Mesangial cell (primary cell): ENCODE measurements around the gene PTGDS. TPM values are rescaled to one million over a fixed set of nuclear protein-coding genes. Genes with fewer than 3 reads are reported as not detected.

Source experiments
- total RNA-seq: library from RNA; depleted of rRNA; stranded (reverse); fragments of >200 nt; gene quantifications from 2 replicates; pipeline ENCODE4 v1.2.3, GENCODE V29; 2015

The PTGDS gene
- total RNA-seq = 4.2 and 463 TPM in 2 replicates

GRCh38 chr9:136977223-136977622 is at the start of gene PTGDS:
Gene PTGDS, plus strand, starts transcription at chr9:136977504. Its CDS starts 75 bp downstream, at chr9:136977579.

GRCh38 chr9:136944519-136945332 is 32.6 kb upstream of the PTGDS start, which contains the start of the genes C8G and FBXW5:
Gene C8G, plus strand, starts transcription at chr9:136945243. Its CDS starts 78 bp downstream, at chr9:136945321.
Gene FBXW5, minus strand, starts transcription at chr9:136944738. Its CDS starts 655 bp downstream, at chr9:136944083.

GRCh38 chr9:136951541-136952320 is 25.6 kb upstream of the PTGDS start, which contains the start of gene LCN12:
Gene LCN12, plus strand, starts transcription at chr9:136952273. Its CDS starts 55 bp downstream, at chr9:136952328.

GRCh38 chr9:136982232-136983051 is 5.1 kb downstream of the PTGDS start, which contains the start of gene LCNL1:
Gene LCNL1, plus strand, starts transcription at chr9:136982993. Its CDS starts 594 bp downstream, at chr9:136983587.

GRCh38 chr9:136991993-136992818 is 14.9 kb downstream of the PTGDS start, which contains the start of gene PAXX:
Gene PAXX, plus strand, starts transcription at chr9:136992422. Its CDS starts 22 bp downstream, at chr9:136992444.

GRCh38 chr9:136996361-136997292 is 19.3 kb downstream of the PTGDS start, which contains the start of gene CLIC3:
Gene CLIC3, minus strand, starts transcription at chr9:136996568. Its CDS starts 25 bp downstream, at chr9:136996543.

GRCh38 chr9:137027369-137028262 is 50.3 kb downstream of the PTGDS start, which contains the start of gene ABCA2:
Gene ABCA2, minus strand, starts transcription at chr9:137028237. Its CDS starts 97 bp downstream, at chr9:137028140.

Other genes with a start within 250 kb of the PTGDS start
- gene LCN10, start 234.6 kb upstream of the PTGDS start, total RNA-seq = not detected in 2 replicates
- not detected in 2 replicates for gene LCN6, start 229.0 kb upstream of the PTGDS start, total RNA-seq
- not detected in 2 replicates for gene LCN8, start 219.3 kb upstream of the PTGDS start, total RNA-seq
- gene LCN15, start 213.0 kb upstream of the PTGDS start, total RNA-seq = not detected in 2 replicates
- gene TMEM141, start 186.2 kb upstream of the PTGDS start, total RNA-seq = 82.4 and 97.8 TPM in 2 replicates
- gene CCDC183, start 181.2 kb upstream of the PTGDS start, total RNA-seq = 0.25 TPM in 1 of 2 replicates, not detected in the other
- gene RABL6, start 169.6 kb upstream of the PTGDS start, total RNA-seq = 117 and 144 TPM in 2 replicates
- gene AJM1, start 135.0 kb upstream of the PTGDS start, total RNA-seq = 0.81 and 1.5 TPM in 2 replicates
- 109 and 152 TPM in 2 replicates for gene PHPT1, start 128.1 kb upstream of the PTGDS start, total RNA-seq
- 1.8 and 3.2 TPM in 2 replicates for gene MAMDC4, start 125.2 kb upstream of the PTGDS start, total RNA-seq
- 325 and 364 TPM in 2 replicates for gene EDF1, start 111.2 kb upstream of the PTGDS start, total RNA-seq
- gene TRAF2, start 91.0 kb upstream of the PTGDS start, total RNA-seq = 10.9 and 22.7 TPM in 2 replicates
- 150 and 168 TPM in 2 replicates for gene FBXW5, start 32.8 kb upstream of the PTGDS start, total RNA-seq
- gene C8G, start 32.3 kb upstream of the PTGDS start, total RNA-seq = not detected in 2 replicates
- 1.6 TPM in 1 of 2 replicates, not detected in the other for gene LCN12, start 25.2 kb upstream of the PTGDS start, total RNA-seq
- gene LCNL1, start 5.5 kb downstream of the PTGDS start, total RNA-seq = 2.5 TPM in 1 of 2 replicates, not detected in the other
- gene PAXX, start 14.9 kb downstream of the PTGDS start, total RNA-seq = 49.2 and 65.2 TPM in 2 replicates
- gene CLIC3, start 19.1 kb downstream of the PTGDS start, total RNA-seq = 16.5 and 47.4 TPM in 2 replicates
- 7.7 and 44.4 TPM in 2 replicates for gene ABCA2, start 50.7 kb downstream of the PTGDS start, total RNA-seq
- not detected in 2 replicates for gene FUT7, start 54.6 kb downstream of the PTGDS start, total RNA-seq
- gene NPDC1, start 68.7 kb downstream of the PTGDS start, total RNA-seq = 44.0 and 65.8 TPM in 2 replicates
- gene ENTPD2, start 76.6 kb downstream of the PTGDS start, total RNA-seq = not detected in 2 replicates
- gene SAPCD2, start 93.1 kb downstream of the PTGDS start, total RNA-seq = 3.5 and 52.6 TPM in 2 replicates
- gene UAP1L1, start 100.0 kb downstream of the PTGDS start, total RNA-seq = 6.4 and 13.4 TPM in 2 replicates
- 72.8 and 125 TPM in 2 replicates for gene MAN1B1, start 109.5 kb downstream of the PTGDS start, total RNA-seq
- 65.3 and 87.8 TPM in 2 replicates for gene DPP7, start 137.2 kb downstream of the PTGDS start, total RNA-seq
- gene GRIN1, start 161.7 kb downstream of the PTGDS start, total RNA-seq = 0.13 TPM in 1 of 2 replicates, not detected in the other
- 0.16 TPM in 1 of 2 replicates, not detected in the other for gene LRRC26, start 192.5 kb downstream of the PTGDS start, total RNA-seq
- not detected in 2 replicates for gene TMEM210, start 194.6 kb downstream of the PTGDS start, total RNA-seq
- 19.6 and 22.9 TPM in 2 replicates for gene ANAPC2, start 211.1 kb downstream of the PTGDS start, total RNA-seq
- 79.7 and 97.1 TPM in 2 replicates for gene SSNA1, start 211.2 kb downstream of the PTGDS start, total RNA-seq
- 9.5 and 9.6 TPM in 2 replicates for gene TPRN, start 223.2 kb downstream of the PTGDS start, total RNA-seq
- gene TMEM203, start 228.1 kb downstream of the PTGDS start, total RNA-seq = 36.0 and 40.9 TPM in 2 replicates
- gene NDOR1, start 228.2 kb downstream of the PTGDS start, total RNA-seq = 15.2 and 24.0 TPM in 2 replicates
- gene RNF208, start 244.7 kb downstream of the PTGDS start, total RNA-seq = 1.6 and 5.3 TPM in 2 replicates
- 0.49 and 2.9 TPM in 2 replicates for gene CYSRT1, start 247.7 kb downstream of the PTGDS start, total RNA-seq
- 0.25 TPM in 1 of 2 replicates, not detected in the other for gene RNF224, start 250.0 kb downstream of the PTGDS start, total RNA-seq